ENCODE data around the gene FBXW9.

GRCh38 chr19:12696366-12697335, at the start of gene FBXW9:
- peak in 1 of 6 experiments; percentile 7 for TF ChIP-seq CTCF (IDR thresholded peaks at IDR 0.05)
- TF ChIP-seq POLR2A (IDR thresholded peaks at IDR 0.05), result peak in 1 of 2 donors; percentile 67

Data from thyroid gland (tissue), 4 donors.